Transverse colon (tissue), 4 donors: Measurements from ENCODE around the gene TTYH3. TPM values are rescaled to one million over a fixed set of nuclear protein-coding genes. Genes with fewer than 3 reads are reported as not detected.

Experiments used
- DNase-seq: peaks from one replicate; pipeline ENCODE4 v3.0.0-alpha.2; 2019
- H3K27ac ChIP-seq, 4 donors: fragments of 200-600 bp; sonication (generic); 2 replicates each; pipeline ENCODE4 v1.5.1; 2016 to 2018; ENCODE audit warnings: inconsistent platforms in 4 of 4
- H3K27me3 ChIP-seq: fragments of 200-600 bp; sonication (generic); 2 replicates; pipeline ENCODE4 v1.5.1; 2017; ENCODE audit warnings: inconsistent platforms
- H3K36me3 ChIP-seq, 4 donors: fragments of 200-600 bp; sonication (generic); 2 replicates each; pipeline ENCODE4 v1.5.1; 2017 to 2019; ENCODE audit warnings: inconsistent platforms in 4 of 4
- H3K4me1 ChIP-seq, 4 donors: fragments of 200-600 bp; sonication (generic); 2 replicates each; pipeline ENCODE4 v1.5.1; 2017 to 2020; ENCODE audit warnings: inconsistent platforms in 4 of 4
- H3K4me3 ChIP-seq, 4 donors: fragments of 200-600 bp; sonication (generic); 1 replicate in 1 of 4; 2 replicates in 3 of 4; pipeline versions ENCODE4 v1.5.1 to v1.6.1; 2017 to 2019; ENCODE audit warnings: inconsistent platforms in 4 of 4
- H3K9me3 ChIP-seq, 2 donors: fragments of 200-600 bp; sonication (generic); 2 replicates each; pipeline ENCODE4 v1.5.1; 2017 to 2019; ENCODE audit warnings: inconsistent platforms in 2 of 2
- CTCF ChIP-seq, 5 experiments: fragments of 200-600 bp in 3 of 5; fragments of 450-650 bp in 2 of 5; sonication (generic) in 3 of 5; IDR thresholded peaks; 1 replicate in 2 of 5; 2 replicates in 3 of 5; pipeline ENCODE4 v1.5.1; 2016 to 2017; ENCODE audit warnings: antibody characterized with exemption in 5 of 5, inconsistent platforms in 3 of 5, mild to moderate bottlenecking in 2 of 5, moderate library complexity in 1 of 5
- EP300 ChIP-seq: sonication (generic); formaldehyde crosslinking; IDR thresholded peaks from one replicate; pipeline ENCODE4 v1.6.1; 2017; ENCODE audit warnings: antibody characterized with exemption, low read depth
- POLR2A ChIP-seq: fragments of 450-650 bp; IDR thresholded peaks from one replicate; pipeline ENCODE4 v1.6.1; 2016; ENCODE audit warnings: antibody characterized with exemption, mild to moderate bottlenecking, moderate library complexity
- POLR2AphosphoS5 ChIP-seq, 3 donors: sonication (generic); formaldehyde crosslinking; IDR thresholded peaks; one replicate each; pipeline ENCODE4 v1.6.1; 2016; ENCODE audit warnings: antibody characterized with exemption in 3 of 3
- WGBS, 2 donors: methylation state at CpG; one replicate each; pipeline ENCODE4 v1.1.5; 2018; ENCODE audit warnings: low coverage in 1 of 2; 5-methylcytosine and 5-hydroxymethylcytosine counted together
- in situ Hi-C, 4 donors: fragments of 200-750 bp; cut with MboI; loops; one replicate each; pipeline versions ENCODE4 v1.15.0 to v1.15.1; 2017; ENCODE audit warnings: low sequenced_read_pairs in 3 of 4, low pct_ligation_motif_present in 1 of 4, low pct_unique_long_range_greater_than_20kb in 1 of 4
- intact Hi-C: fragments of 100-400 bp; cut with DNase I; formaldehyde crosslinking; loops from one replicate; pipeline ENCODE4 v1.15.1; 2023; ENCODE audit warnings: low total_unique reads
- total RNA-seq, 4 donors: library from RNA; depleted of rRNA; stranded (reverse); fragments of >200 nt; gene quantifications; one replicate each; pipeline ENCODE4 v1.1.0, GENCODE V29; 2016

The TTYH3 gene
- total RNA-seq, 4 donors from 2014 or later, result 11.2 to 43.6 (median 23.0) TPM

- in situ Hi-C loops (no loop called here), intact Hi-C loops (no loop called here)
- Histone ChIP-seq H3K9me3 (no peaks in the 10 kb centered on the region), H3K4me1 (no peaks in the 10 kb centered on the region), H3K36me3 (peaks cover 0 to 17% (median 8%) of the 10 kb centered on the region in 4 donors), H3K27ac (no peak overlapping the region), H3K4me3 (no peak overlapping the region), H3K27me3 (no peaks in the 10 kb centered on the region)
- TF ChIP-seq POLR2A, result no peak
- no peak for TF ChIP-seq CTCF (IDR thresholded peaks at IDR 0.05)
- TF ChIP-seq POLR2AphosphoS5 (IDR thresholded peaks at IDR 0.05), result no peak
- TF ChIP-seq EP300, result no peak
- no peak for DNase-seq
- 96% methylated on average over 7 to 18 of the region's 19 CpGs for WGBS, 2 donors
These were observed 46.3 kb upstream of the TTYH3 start for GRCh38 chr7:2585446-2585845.

DNA sequence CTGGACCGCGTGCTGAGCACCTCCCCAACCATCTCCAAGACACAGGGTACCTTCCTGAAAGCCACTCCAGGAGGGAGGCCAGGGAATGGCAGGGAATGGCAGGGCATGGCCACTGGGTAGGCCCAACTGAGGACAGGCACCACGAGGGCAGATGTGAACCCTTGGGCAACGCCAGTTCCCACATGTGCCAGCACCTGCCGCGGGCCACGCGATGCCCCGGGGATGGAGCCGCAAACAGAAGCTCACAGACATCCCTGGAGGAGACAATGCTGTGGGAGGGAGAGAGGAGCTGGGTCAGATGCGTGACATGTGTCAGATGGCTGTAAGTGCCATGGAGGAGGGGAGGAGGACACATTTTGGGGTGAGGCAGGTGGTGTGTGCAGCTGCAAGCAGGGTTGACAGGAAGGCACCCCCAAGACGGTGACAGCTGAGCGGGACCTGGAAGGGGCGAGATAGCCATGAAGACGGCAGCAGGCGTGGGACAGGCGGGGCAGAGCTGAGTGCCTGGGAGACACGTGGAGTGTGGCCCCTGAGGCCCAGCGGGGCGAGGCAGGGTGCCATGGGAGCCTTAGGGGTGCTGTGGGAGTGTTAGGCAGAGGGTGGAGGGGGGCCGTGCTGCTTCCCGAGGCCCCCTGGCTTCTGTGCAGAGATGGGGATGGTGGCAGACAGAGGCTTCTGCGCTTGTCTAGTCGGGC is 45.3 kb upstream of the TTYH3 start:
- no peaks in the 10 kb centered on the region for H3K27me3 ChIP-seq
- H3K4me3 ChIP-seq, result no peak overlapping the region
- intact Hi-C loops (no loop called here), in situ Hi-C loops (no loop called here)
- H3K36me3 ChIP-seq, result peaks cover 0 to 17% (median 8%) of the 10 kb centered on the region in 4 donors
- no peak overlapping the region for H3K27ac ChIP-seq
- no peak for TF ChIP-seq CTCF (IDR thresholded peaks at IDR 0.05)
- TF ChIP-seq EP300, result no peak
- no peak for TF ChIP-seq POLR2A
- TF ChIP-seq POLR2AphosphoS5 (IDR thresholded peaks at IDR 0.05), result no peak
- no peaks in the 10 kb centered on the region for H3K9me3 ChIP-seq
- no peaks in the 10 kb centered on the region for H3K4me1 ChIP-seq
- 89% methylated on average over 23 of the region's 24 CpGs; no CpG with 5 or more reads in 1 of the 2 donors for WGBS, 2 donors
- DNase-seq, result no peak

GRCh38 chr7:2587134-2587533 is 44.7 kb upstream of the TTYH3 start:
- DNase-seq, result no peak
- Histone ChIP-seq H3K4me3 (no peak overlapping the region), H3K27me3 (no peaks in the 10 kb centered on the region), H3K36me3 (peaks cover 0 to 20% (median 8%) of the 10 kb centered on the region in 4 donors), H3K4me1 (no peaks in the 10 kb centered on the region), H3K27ac (no peak overlapping the region), H3K9me3 (no peaks in the 10 kb centered on the region)
- 90 to 93% methylated on average over 2 to 9 of the region's 9 CpGs for WGBS, 2 donors
- intact Hi-C loops (no loop called here), in situ Hi-C loops (no loop called here)
- TF ChIP-seq CTCF (IDR thresholded peaks at IDR 0.05), result no peak
- no peak for TF ChIP-seq POLR2A
- TF ChIP-seq POLR2AphosphoS5 (IDR thresholded peaks at IDR 0.05), result no peak
- TF ChIP-seq EP300, result no peak

DNA sequence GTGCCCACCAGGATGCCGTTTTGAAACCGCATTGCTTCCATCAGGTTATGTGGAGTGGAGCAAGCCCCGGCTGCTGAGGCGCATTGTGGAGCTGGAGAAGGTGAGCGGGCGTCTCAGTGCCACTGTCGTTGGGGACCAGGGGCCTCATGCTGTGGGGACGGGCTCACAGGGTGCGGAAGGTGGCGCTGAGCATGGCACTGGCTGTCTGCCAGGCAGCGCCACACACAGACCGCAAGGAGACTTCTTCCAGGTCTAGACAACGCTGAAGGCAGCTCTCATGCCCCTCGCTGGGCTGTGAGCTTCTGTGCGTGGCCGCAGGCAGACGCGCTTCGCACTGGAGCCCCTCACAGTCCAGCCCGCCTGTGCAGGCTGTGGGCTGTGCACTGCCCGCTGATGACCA is 44.0 kb upstream of the TTYH3 start:
- TF ChIP-seq POLR2A (no peak), EP300 (no peak), POLR2AphosphoS5 (IDR thresholded peaks at IDR 0.05) (no peak), CTCF (IDR thresholded peaks at IDR 0.05) (no peak)
- H3K36me3 ChIP-seq, result peaks cover 0 to 26% (median 8%) of the 10 kb centered on the region in 4 donors
- intact Hi-C loops, result no loop called here

More for the DNA sequence above, 44.0 kb upstream of the TTYH3 start:
- in situ Hi-C loops, result no loop called here
- Histone ChIP-seq H3K27ac (no peak overlapping the region), H3K4me1 (no peaks in the 10 kb centered on the region), H3K4me3 (no peak overlapping the region), H3K27me3 (no peaks in the 10 kb centered on the region), H3K9me3 (no peaks in the 10 kb centered on the region)
- WGBS, 2 donors, result 96% methylated on average over 21 of the region's 21 CpGs; no CpG with 5 or more reads in 1 of the 2 donors
- DNase-seq, result no peak
